PC-9 (cell line): Measurements from ENCODE around the gene VAT1L.

Experiments used
- EZH2 ChIP-seq: fragments of 200-600 bp; sonication (generic); IDR thresholded peaks from 2 replicates; pipeline ENCODE4 v1.8.0; 2017; ENCODE audit warnings: antibody characterized with exemption, low read depth
- TF ChIP-seq, protein P1 (sequence below): fragments of 200-600 bp; sonication (generic); conservative IDR thresholded peaks from 2 replicates; pipeline ENCODE4 v1.6.1; 2017; ENCODE audit warnings: mixed run types, antibody characterized with exemption, mild to moderate bottlenecking, moderate library complexity

DNA sequence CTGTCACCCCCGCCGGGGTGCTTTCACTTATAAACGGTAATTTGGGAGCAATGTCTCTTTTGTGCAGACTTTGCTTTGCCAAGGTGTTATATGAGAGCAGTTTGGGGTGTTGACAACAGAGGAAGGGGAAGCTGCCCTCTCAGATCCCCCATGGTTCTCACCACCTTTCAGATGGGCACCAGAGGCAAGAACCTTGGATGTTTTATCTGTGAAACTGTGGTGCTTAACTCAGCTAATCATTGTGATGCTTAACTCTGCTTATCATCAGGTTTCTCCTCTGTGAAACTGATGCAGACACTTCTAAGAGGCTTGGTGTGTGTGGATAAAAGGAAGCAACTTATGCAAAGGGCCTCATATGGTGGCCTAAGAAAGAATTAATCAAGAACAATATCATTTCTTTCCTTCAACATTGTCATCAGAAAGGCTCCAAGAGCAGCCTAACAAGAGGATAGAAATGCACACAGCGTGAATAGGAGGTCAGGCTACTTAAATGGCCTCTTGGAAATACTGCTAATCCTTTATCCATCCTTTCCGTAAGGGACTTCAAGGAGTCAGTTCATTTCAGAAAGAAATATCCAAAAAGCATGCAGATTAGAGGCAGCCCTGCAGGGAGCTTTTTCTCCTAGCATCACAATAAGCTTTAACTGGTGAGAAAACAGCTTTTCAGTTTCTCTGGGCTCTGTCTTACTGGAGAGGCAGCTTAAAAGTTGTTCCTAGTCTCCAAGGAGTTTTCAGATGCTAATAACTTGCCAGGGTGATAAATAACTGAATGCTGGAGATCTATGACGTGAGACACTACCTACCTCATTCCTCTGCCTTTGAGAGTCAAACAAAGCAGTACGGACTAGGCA is 178.9 kb downstream of the VAT1L start:
- TF ChIP-seq, protein P1, sequence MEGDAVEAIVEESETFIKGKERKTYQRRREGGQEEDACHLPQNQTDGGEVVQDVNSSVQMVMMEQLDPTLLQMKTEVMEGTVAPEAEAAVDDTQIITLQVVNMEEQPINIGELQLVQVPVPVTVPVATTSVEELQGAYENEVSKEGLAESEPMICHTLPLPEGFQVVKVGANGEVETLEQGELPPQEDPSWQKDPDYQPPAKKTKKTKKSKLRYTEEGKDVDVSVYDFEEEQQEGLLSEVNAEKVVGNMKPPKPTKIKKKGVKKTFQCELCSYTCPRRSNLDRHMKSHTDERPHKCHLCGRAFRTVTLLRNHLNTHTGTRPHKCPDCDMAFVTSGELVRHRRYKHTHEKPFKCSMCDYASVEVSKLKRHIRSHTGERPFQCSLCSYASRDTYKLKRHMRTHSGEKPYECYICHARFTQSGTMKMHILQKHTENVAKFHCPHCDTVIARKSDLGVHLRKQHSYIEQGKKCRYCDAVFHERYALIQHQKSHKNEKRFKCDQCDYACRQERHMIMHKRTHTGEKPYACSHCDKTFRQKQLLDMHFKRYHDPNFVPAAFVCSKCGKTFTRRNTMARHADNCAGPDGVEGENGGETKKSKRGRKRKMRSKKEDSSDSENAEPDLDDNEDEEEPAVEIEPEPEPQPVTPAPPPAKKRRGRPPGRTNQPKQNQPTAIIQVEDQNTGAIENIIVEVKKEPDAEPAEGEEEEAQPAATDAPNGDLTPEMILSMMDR: no peak
- no peak for TF ChIP-seq EZH2
